ENCODE results near the gene NFIC.

DNA sequence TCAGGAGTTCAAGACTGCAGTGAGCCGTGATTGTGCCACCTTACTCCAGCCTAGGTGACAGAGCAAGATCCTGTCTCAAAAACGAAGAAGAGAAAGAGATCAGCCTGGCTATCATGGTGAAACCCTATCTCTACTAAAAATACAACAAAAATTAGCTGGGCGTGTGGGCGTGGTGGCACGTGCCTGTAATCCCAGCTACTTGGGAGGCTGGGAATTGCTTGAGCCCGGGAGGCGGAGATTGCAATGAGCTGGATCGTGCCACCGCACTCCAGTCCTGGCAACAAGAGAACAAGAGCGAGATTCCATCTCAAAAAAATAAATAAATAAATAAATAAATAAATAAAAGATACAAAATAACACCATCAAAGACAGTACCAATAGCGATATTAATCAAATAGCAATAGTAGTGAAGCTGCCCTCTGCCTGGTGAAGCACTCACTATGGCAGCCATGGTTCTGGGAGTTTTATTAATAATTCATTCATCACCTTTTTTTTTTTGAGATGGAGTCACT is 53.9 kb downstream of the NFIC start:
- TF ChIP-seq CTCF (conservative IDR thresholded peaks at IDR 0.05) (no peak), EZH2 (IDR thresholded peaks at IDR 0.05; ENCODE audit: low read depth) (no peak)
